Measurements from ENCODE around the gene SPRED2. TPM values are rescaled to one million over a fixed set of nuclear protein-coding genes. Genes with fewer than 3 reads are reported as not detected.

The SPRED2 gene
- 28.3 to 37.1 TPM (median 34.3 TPM) in 5 replicates for total RNA-seq (2022; extraction: Qiagen RNA extraction)

GRCh38 chr2:65432227-65433190, at the start of gene SPRED2:
Gene SPRED2 (minus strand): TSS chr2:65432599. CDS start chr2:65431987, 612 bp downstream.

Other genes starting within 250 kb of the SPRED2 start
- gene ACTR2, start 204.8 kb downstream of the SPRED2 start, total RNA-seq (2022; extraction: Qiagen RNA extraction): 136 to 179 TPM (median 155 TPM) in 5 replicates